Esophagus muscularis mucosa (tissue), 3 donors: ENCODE data around the gene WNT8B.

Source experiments
- POLR2A ChIP-seq: fragments of 450-650 bp; IDR thresholded peaks from one replicate; pipeline ENCODE4 v1.6.1; 2017; ENCODE audit warnings: antibody characterized with exemption, moderate library complexity, mild to moderate bottlenecking, low read depth
- POLR2AphosphoS5 ChIP-seq, 2 donors: sonication (generic); formaldehyde crosslinking; IDR thresholded peaks; one replicate each; pipeline ENCODE4 v1.6.1; 2017; ENCODE audit warnings: antibody characterized with exemption in 2 of 2
- TF ChIP-seq, protein P1 (sequence below), 3 experiments: fragments of 200-600 bp in 2 of 3; fragments of 450-650 bp in 1 of 3; sonication (generic) in 2 of 3; IDR thresholded peaks; one replicate each; pipeline ENCODE4 v1.5.1; 2017 to 2019; ENCODE audit warnings: antibody characterized with exemption in 3 of 3, mild to moderate bottlenecking in 2 of 3, moderate library complexity in 1 of 3

DNA sequence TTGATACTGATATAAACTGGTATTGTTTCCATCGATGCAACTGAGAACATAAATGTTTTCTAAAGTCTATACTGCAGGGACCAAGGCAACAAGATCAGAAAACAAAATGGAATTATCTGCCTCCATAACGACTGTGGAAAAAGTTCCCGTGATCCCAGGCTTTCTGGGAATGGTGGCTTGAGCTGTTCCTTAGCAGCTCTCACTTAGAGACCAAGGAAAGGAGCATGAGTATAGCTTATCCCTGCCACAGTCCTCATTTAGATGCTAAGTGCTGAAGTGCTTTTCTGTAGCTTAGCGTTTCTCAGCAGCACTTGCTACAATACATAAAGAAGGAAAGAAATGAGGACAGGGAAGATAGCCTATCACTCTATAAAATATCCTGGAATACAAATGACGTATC is 5.5 kb downstream of the WNT8B start:
- TF ChIP-seq, protein P1, sequence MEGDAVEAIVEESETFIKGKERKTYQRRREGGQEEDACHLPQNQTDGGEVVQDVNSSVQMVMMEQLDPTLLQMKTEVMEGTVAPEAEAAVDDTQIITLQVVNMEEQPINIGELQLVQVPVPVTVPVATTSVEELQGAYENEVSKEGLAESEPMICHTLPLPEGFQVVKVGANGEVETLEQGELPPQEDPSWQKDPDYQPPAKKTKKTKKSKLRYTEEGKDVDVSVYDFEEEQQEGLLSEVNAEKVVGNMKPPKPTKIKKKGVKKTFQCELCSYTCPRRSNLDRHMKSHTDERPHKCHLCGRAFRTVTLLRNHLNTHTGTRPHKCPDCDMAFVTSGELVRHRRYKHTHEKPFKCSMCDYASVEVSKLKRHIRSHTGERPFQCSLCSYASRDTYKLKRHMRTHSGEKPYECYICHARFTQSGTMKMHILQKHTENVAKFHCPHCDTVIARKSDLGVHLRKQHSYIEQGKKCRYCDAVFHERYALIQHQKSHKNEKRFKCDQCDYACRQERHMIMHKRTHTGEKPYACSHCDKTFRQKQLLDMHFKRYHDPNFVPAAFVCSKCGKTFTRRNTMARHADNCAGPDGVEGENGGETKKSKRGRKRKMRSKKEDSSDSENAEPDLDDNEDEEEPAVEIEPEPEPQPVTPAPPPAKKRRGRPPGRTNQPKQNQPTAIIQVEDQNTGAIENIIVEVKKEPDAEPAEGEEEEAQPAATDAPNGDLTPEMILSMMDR (IDR thresholded peaks at IDR 0.05) = no peak
- no peak for TF ChIP-seq POLR2AphosphoS5 (IDR thresholded peaks at IDR 0.05)
- no peak for TF ChIP-seq POLR2A
